ENCODE results near the gene MYRIP.
"Not testable (repeated sequence)": the region's sequence is repeated elsewhere in the genome, so short reads cannot be mapped to it uniquely, and the experiment has no call there.

Gene MYRIP

DNA sequence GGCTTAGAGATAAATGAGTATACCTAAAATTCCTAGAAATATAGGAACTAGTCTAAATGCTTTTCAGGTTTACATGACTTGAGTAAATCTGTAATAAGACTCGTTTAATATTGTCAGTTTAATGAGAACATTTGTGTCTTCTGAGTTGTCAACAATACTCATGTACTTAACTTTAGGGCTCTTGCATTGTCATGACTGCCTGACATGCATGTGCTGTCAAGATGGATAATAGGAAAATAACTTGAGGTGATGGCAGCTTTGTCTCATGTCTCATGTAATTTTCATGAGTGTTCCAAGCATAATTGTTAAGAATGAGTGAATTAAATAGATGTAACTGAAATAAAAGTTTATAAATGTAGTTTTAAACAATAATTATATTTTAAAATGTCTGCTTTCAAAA is 455.0 kb downstream of the MYRIP start:
- TF ChIP-seq ZFX (IDR thresholded peaks at IDR 0.05) (no peak), CTCF (conservative IDR thresholded peaks at IDR 0.05) (no peak)
- H3K27ac ChIP-seq: no peak overlapping the region

GRCh38 chr3:40265181-40265580 is 455.8 kb downstream of the MYRIP start:
- TF ChIP-seq ZFX (IDR thresholded peaks at IDR 0.05): no peak
- no peak for TF ChIP-seq CTCF (conservative IDR thresholded peaks at IDR 0.05)
- no peak overlapping the region; the same call in 1 of the 2 replicates for H3K27ac ChIP-seq

DNA sequence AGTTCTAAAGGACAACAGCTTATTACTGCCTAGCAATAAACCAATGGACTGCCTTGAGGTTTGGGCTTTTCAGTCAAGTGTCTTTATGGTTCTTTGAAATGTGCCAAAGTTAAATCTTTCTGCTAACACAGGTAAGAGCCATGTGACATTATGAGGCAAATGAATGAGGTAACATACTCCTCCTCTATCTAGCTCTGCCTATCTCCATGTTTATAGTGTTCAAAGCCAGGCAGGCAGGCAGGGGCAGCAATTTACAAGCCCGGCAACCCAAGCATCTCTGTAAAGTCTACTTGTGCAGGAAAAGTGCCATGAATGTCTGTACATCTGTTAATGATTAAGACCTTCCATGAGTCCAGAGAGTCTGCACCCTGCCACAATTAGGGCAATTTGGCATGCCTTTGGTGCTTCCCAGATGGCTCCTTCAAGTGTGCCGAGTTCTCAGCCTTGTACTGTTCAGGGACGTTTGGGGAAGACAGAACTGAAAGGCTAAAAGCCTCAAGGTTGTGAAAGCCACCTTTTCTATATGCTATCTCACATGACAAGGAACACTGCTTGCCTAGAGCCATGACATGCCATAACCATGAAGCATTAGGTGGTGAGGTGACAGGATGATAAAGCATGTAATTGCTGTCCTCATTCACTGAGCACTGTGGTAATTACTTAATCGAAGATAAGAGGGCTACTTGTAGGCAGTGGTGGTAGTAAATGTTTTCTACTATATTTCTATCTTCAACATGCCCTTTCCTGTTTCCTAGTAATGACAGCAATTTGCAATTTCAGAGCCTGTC is 458.7 kb downstream of the MYRIP start:
- no peak for TF ChIP-seq ZFX (IDR thresholded peaks at IDR 0.05)
- no peak for TF ChIP-seq CTCF (conservative IDR thresholded peaks at IDR 0.05)
- no peak overlapping the region; the same call in 1 of the 2 replicates for H3K27ac ChIP-seq

GRCh38 chr3:40268802-40269524 is 459.6 kb downstream of the MYRIP start:
- no peak for TF ChIP-seq ZFX (IDR thresholded peaks at IDR 0.05)
- TF ChIP-seq CTCF (conservative IDR thresholded peaks at IDR 0.05): no peak
- no peak overlapping the region for H3K27ac ChIP-seq

GRCh38 chr3:40278791-40279190 is 469.4 kb downstream of the MYRIP start:
- H3K27ac ChIP-seq: no peak overlapping the region
- no peak for TF ChIP-seq ZFX (IDR thresholded peaks at IDR 0.05)
- no peak for TF ChIP-seq CTCF (conservative IDR thresholded peaks at IDR 0.05)

DNA sequence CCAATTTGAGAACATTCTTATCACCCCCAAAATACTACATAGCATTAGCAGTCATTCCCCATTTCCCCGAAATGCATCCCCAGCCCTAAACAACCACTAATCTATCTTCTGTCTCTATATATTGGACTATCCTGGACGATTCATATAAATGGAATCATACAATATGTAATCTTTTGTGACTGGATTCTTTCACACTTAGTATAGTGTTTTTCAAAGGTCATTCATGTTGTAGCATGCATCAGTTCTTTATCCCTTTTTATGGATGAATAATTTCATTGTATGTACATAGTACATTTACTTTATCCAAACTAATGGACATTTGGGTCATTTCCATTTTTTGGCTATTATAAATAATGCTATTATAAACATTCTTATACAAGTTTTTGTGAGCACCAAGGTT is 472.6 kb downstream of the MYRIP start:
- no peak for TF ChIP-seq ZFX (IDR thresholded peaks at IDR 0.05)
- no peak for TF ChIP-seq CTCF (conservative IDR thresholded peaks at IDR 0.05)
- no peak overlapping the region for H3K27ac ChIP-seq

- H3K27ac ChIP-seq: not testable (repeated sequence)
Measured at GRCh38 chr3:40283057-40283456, 473.6 kb downstream of the MYRIP start.

Measured in C4-2B (cell line).